HTERT RPE-1 (cell line): ENCODE measurements around the gene FNBP1.
"Not testable (repeated sequence)": the region's sequence is repeated elsewhere in the genome, so short reads cannot be mapped to it uniquely, and the experiment has no call there.

Source experiments
- in situ Hi-C: fragments of 300-500 bp; cut with MboI; formaldehyde crosslinking; loops from 4 replicates; pipeline ENCODE4 v1.14.3; 2020; ENCODE audit warnings: low sequenced_read_pairs

Gene FNBP1

DNA sequence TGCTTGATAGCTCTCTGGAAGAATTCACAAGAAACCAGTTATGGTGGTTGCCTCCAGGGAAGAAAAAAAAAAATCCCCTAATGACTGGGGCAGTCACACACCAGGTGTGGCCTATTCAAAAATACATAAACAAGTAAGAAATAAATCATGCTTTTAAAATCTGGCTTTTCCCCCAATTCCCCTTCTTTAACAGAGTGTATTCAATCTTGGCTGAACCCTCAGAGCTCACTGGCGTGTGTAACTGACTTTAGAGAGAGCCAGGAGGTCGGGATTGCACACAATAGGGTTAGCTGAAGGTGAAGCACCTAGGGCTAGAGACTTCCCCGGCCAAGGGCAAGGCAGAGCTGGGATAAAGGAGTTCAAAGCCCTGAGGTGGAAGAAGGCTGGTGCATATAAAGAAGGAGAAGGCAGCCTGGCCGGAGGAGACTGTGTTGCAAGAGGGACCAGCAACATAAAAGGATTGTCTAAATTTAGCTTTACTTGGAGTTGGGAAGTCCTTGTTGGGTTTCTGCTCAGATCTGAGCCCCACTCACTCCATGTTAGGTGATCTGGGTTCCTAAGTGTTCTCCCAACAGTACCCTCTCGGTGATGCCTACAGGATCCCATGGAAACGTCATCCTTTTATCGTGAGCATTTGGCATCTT, 19.7 kb downstream of the FNBP1 start:
- in situ Hi-C loops: no loop called here

DNA sequence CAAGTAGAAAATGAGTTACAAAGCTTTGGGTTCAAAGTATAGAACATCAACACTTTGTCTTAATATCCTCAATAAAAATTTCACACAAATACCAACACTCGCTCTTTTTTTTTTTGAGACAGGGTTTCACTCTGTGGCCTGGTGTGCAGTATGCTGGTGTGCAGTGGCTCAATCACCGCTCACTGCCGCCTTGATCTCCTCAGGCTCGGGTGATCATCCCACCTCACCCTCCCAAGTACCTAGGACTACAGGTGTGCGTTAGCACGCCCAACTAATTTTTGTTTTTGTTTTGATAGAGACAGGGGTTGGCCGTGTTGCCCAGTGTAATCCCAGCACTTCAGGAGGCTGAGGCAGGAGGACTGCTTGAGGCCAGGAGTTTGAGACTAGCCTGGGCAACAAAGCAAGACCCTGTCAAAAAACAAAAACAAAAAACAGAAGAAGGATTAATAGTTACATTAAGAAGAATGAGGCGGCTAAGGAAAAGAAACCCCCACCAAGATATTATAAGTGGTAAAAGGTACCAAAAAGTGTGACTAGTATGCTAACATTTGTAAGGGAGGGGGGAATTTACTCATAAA, 20.3 kb downstream of the FNBP1 start:
- in situ Hi-C loops: no loop called here

DNA sequence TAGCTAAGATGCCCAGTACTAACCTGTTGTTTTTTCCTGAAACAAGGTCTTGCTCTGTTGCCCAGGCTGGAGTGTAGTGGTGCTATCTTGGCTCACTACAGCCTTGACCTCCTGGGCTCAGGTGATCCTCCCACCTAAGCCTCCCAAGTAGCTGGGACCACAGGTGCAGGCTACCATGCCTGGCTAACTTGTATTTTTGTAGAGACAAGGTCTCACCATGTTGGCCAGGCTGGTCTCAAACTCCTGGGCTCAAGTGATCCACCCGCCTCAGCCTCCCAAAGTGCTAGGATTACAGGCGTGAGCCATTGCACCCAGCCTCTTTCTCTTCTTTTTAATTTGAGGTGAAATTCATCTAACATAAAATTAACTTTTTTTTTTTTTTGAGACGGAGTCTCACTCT, 21.1 kb downstream of the FNBP1 start:
- in situ Hi-C loops: not testable (repeated sequence)

DNA sequence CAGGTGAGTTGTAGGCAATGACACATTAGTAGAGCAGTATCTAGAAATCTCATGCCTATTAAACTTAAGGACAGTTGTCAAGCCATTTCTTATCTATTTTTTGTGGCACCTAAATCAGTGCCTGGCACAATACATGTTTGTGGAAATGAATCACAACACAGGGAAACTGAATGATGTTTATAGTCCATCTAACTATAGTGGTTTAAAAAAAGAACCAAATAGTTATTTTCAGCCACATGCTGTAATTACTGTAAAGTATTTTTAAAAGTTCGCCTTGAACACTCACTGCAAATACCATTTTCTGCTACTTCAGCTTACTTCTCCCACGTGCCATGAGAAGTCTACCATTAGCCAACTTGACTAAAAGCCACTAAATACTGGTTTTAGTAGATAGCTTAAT, 21.9 kb downstream of the FNBP1 start:
- in situ Hi-C loops: no loop called here

DNA sequence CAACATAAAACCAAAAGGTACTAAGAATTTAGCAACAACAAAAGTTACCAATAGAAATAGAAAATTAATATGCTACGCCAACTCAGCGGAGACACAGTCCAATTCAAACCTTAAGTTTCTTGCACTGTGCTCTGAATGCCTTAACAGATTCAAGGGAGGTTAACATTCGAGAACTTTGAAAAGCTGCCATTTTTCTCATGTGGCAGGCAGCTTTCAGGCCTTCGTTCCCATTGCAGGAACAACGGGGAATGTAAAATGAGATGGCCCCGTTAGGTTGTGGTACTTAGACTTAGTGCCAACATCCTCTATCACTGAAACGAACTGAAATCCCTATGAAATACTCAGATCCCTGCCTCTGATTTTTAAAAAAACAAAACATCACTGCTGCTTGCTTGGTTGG, 22.4 kb downstream of the FNBP1 start:
- in situ Hi-C loops: no loop called here

DNA sequence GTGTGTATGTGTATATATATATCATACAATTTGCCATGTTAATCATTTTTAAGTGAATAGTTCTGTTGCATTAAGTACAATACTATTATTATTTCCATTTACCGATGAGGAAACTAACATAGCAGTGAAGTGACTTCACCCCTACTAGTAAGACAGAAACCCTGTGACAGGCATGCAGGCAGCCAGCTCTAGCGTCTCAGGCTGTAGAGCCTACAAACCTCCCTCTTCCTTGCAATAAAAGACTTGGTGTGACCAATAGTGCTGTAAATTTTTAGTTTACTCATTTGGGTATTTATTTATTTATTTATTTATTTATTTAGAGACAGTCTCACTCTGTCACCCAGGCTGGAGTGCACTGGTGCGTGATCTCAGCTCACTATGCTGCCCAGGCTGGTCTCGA, 24.7 kb downstream of the FNBP1 start:
- in situ Hi-C loops: no loop called here

DNA sequence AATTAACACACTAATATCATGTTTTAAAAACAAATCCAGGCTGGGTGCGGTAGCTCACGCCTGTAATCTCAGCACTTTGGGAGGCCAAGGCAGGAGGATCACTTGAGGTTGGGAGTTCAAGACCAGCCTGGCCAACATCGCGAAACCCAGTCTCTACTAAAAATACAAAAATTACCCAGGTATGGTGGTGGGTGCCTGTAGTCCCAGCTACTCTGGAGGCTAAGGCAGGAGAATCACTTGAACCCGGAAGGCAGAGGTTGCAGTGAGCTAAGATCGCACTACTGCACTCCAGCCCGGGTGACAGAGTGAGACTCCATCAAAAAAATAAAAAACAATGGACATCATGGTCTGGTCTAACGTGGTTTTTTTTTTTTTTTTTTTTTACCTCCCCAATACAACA, 25.5 kb downstream of the FNBP1 start:
- in situ Hi-C loops: not testable (repeated sequence)

DNA sequence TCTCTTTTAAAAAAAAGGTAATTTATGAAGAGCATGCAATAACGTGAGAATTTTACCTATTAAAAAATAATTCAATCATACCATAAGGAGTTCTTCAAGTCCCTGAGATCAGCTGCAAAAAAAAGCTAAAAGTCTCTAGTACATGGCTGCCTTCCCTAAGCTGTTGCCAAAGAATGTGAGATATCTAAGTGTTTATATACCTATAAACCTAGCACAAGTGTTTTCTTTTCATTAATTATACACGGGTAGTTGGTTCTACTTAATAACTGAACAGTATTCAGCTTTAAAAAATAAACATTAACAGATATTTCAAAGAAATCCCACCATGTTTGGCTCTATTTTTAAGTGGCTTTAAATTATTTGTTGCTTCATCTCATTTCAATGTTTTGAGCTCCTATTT, 25.9 kb downstream of the FNBP1 start:
- in situ Hi-C loops: no loop called here

DNA sequence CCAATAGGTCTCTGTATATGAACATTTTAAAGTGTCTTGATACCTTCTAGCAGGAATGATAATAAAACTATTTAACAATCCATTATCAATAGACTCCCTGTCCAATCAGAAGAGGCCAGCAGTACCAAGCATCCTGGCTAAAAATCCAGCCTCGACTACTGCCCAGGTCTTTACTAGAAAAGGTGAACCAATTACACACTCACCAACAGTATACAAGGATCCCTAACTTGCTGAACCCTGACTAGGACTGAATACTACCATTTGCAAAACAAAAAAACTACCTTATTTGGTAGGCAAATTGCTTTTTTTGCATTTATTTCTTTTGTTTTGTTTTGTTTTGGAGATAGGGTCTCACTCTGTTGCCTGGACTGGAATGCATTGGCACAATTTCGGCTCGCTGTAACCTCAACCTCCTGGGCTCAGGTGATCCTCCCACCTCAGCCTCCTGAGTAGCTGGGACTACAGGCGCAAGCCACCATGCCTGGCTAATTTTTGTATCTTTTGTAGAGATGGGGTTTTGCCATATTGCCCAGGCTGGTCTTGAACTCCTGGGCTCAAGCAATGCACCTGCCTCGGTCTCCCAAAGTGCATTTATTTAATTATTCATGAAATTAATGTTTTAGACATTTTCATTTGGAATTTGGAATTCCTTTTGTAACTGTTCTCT, 27.5 kb downstream of the FNBP1 start:
- in situ Hi-C loops: no loop called here

DNA sequence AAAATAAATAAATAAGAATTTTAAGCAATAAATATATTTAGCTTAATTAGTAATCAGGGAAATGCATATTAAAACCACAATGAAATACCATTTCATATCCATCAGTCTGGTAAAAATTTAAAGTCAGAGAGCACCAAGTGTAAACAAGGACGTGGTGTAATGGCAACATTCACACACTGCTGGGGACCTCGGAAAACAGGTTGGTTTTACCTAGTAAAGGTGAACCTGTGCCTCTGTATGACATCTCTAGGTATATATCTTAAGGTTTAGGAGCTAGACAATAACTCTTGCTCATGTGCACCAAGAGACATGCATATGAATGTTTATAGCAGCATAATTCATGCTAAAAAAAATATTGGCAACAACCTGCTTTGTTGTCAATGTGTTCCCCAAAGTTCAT, 29.7 kb downstream of the FNBP1 start:
- in situ Hi-C loops: no loop called here

DNA sequence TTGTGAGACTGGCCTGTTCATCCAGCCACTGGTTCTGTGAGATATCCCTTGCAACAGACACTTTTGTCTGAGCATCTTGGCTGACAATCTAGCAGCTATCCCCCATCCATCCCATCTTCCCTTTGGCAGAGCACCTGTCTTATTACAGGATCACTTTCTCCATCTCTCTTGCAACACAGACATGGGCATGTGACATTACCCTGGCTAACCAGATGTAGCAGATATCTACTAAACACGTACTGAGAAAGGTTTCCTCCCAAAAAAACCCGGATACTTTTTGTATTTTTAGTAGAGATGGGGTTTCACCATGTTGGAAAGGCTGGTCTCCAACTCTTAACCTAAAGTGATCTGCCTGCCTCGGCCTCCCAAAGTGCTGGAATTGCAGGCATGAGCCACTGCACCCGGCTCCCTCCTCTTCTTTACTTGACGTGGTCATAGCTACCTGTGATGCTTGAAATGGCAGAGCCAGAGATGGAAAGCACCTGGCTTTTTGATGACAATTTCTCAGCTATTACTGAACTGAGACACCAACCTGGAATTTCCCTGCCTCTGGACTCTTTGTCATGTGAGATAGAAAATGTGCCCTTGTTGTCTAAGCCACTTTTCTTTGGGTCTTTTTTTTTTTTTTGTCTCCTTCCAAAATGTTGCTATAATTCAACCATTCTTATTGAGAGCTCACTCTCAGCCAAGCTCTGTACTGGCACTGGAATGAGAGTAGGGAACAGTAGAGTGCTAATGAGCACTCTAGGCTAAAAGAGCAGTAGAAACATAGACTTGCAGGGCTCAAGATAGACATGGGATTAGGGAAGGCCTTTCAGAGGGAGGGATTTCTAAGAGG, 32.6 kb downstream of the FNBP1 start:
- in situ Hi-C loops: no loop called here

DNA sequence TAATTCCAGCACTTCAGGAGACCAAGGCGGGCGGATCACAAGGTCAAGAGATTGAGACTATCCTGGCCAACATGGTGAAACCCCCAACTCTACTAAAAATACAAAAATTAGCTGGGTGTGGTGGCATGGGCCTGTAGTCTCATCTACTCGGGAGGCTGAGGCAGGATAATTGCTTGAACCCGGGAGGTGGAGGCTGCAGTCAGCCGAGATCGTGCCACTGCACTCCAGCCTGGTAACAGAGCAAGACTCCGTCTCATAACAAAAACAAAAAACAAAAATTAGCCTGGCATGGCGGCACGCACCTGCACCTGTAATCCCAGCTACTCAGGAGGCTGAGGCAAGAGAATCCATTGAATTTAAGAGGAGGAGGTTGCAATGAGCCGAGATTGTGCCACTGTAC, 33.4 kb downstream of the FNBP1 start:
- in situ Hi-C loops: not testable (repeated sequence)

DNA sequence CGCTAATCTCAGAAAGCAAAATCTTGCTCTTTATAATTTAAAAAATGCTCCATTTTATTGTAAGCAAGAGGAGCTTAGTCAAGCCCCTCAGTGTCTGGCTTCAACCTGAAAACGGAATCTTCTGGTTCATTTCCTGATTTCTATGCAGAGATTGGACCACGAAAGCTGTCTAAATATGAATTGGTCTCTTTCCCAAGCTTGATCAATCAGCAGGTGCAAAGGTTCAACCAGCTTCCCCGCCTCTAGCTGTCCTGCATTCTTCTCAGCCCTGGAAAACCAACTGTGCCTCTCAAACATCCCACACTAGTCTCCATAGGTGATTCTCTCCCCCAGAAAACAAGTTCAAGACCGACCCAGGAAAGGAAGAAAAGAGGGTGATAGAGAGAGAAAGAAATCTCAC, 34.5 kb downstream of the FNBP1 start:
- in situ Hi-C loops: no loop called here

DNA sequence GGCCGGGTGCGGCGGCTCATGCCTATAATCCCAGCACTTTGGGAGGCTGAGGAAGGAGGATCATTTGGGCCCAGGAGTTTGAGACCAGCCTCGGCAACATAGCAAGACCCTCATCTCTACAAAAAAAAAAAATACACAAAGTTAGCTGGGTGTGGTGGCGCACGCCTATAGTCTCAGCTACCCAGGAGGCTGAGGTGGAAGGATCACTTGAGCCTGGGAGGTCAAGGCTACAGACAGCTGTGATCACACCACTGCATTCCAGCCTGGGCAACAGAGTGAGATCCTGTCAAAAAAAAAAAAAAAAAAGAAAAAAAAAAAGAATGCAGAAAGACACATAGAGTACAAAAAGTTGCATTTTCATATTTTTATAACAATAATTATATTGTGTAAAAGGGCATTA, 36.0 kb downstream of the FNBP1 start:
- in situ Hi-C loops: not testable (repeated sequence)

DNA sequence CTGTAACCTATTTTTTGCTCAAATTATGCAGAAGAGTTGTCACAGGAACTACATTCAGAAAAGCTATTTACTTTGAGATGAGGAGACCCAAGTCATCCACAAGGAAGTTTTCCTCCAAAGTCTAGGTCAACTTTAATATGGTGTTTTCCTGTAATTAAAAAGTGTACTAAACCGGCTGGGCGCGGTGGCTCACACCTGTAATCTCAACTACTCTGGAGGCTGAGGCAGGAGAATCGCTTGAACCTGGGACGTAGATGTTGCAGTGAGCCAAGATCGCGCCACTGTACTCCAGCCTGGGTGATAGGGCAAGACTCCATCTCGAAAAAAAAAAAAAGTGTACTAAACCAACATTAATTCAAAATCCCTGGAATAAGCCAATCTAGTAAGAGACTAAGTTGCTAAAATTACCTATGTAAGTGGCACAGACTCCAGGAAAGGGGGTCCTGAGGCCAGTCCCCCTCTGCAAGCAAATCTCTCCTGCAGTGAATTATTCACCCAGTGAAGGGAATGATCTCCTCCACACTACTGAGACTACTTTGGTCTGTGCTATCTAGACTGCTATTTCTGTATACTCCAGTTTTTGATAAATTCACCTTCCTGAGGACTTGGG, 38.9 kb downstream of the FNBP1 start:
- in situ Hi-C loops: no loop called here

DNA sequence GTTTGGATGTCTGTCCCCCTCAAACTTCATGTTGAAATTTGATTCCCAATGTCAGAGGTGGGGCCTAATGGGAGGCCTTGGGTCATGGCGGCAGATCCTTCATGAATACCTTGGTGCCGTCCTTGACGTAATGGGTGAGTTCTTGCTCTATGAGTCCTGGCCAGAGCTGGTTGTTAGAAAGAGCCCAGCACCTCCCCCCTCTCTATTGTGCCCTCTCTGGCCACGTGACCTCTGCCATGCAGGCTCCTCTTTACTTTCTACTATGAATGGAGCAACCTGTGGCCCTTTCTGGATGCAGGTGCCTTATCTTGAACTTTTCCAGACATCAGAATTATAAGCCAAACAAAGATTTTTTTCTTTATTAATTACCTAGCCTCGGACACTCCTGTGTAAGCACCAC, 40.7 kb downstream of the FNBP1 start:
- in situ Hi-C loops: no loop called here

DNA sequence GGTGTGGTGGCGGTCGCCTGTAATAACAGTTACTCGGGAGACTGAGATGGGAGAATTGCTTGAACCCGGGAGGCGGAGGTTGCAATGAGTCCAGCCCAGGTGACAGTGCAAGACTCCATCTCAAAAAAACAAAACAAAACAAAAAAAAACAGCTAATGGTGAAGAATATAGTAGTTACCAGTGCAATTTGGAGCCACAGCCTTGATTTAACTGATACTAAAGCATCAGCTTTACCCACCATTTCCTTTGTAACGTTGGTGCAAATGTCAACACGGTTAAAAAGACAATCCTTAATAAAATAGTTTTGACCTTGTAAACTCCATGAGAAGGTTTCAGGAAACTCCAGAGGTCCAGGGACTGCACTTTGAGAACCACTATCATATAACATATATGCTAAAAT, 41.8 kb downstream of the FNBP1 start:
- in situ Hi-C loops: no loop called here

DNA sequence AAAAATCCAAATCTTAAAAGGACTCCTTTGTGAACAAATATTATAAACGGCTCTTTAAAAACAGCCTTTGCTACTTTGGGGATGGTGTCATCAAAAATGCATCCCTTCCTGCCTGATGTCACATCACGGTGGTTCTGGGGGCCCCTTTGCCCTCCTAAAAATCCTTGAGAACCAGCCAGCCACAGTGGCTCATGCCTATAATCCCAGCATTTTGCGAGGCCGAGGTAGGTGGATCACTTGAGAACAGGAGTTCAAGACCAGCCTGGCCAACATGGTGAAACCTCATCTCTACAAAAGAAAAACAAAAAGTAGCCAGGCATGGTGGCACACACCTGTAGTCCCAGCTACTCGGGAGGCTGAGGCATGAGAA, 43.9 kb downstream of the FNBP1 start:
- in situ Hi-C loops: no loop called here

DNA sequence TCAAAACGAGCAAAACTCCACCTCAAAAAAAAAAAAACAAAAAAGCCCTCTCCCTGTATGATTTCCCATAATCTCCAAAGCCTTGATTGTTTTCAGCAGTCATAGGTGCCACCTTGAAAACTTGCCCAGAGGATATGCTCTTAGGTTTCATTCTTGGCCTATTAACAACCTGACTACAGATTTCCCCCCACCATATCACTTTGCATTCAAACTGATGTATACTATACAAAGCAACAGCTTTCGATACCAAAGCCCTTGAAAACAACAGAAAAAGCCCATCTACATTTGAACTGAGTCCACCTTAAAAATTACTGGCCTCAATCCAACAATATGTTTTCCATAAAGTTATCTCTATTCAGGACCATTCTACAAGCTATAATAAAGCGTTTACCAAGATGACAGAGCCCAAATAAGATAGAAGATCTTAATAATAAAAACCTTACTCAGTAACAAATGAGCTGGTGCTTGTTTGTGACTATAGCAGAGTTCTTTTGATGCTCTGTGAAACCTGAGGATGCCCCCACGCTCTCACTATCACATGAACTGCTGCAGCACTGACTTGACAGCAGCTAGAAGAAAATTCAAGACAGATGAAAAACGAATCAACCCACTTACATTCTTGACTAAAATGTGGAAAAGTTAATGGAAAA, 44.4 kb downstream of the FNBP1 start:
- in situ Hi-C loops: no loop called here

DNA sequence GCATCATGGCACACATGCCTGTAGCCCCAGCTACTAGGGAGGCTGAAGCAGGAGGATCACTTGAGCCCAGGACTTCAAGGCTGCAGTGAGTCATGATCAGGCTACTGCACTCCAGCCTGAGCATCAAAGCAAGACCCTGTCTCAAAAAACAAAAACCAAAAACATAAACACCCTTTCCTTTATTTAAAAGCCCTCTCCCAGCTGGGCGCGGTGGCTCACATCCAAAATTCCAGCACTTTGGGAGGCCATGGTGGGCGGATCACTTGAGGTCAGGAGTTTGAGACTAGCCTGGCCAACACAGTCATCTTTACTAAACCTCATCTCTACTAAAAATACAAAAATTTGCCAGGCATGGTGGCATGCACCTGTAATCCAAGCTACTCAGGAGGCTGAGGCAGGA, 45.3 kb downstream of the FNBP1 start:
- in situ Hi-C loops: not testable (repeated sequence)
